GM23338 (cell line): ENCODE data around the gene OXCT1. TPM values are rescaled to one million over a fixed set of nuclear protein-coding genes. Genes with fewer than 3 reads are reported as not detected.

Source experiments
- ATAC-seq: fragments of 200-7000 bp; cut with Tn5 transposase; 3 replicates; pipeline ENCODE4 v1.9.1; 2020
- DNase-seq: peaks from one replicate; pipeline ENCODE4 v3.0.0-alpha.2; 2015; ENCODE audit warnings: low spot score
- H2AFZ ChIP-seq: fragments of 200-600 bp; sonication (generic); 2 replicates; pipeline ENCODE4 v1.8.0; 2016; ENCODE audit warnings: antibody characterized with exemption, mild to moderate bottlenecking, moderate library complexity
- H3F3A ChIP-seq: fragments of 200-600 bp; sonication (generic); replicated peaks from 2 replicates; pipeline ENCODE4 v1.8.0; 2017; ENCODE audit warnings: antibody characterized with exemption, mixed run types, low read depth
- H3K27ac ChIP-seq: fragments of 200-600 bp; sonication (generic); 2 replicates; pipeline ENCODE4 v1.6.1; 2016; ENCODE audit warnings: low read depth
- H3K27me3 ChIP-seq: fragments of 200-600 bp; sonication (generic); 2 replicates; pipeline ENCODE4 v1.8.0; 2016; ENCODE audit warnings: mild to moderate bottlenecking, mixed run types, moderate library complexity; ENCODE audit not compliant: insufficient read depth
- H3K36me3 ChIP-seq: fragments of 200-600 bp; sonication (generic); 2 replicates; pipeline ENCODE4 v1.8.0; 2016; ENCODE audit warnings: mild to moderate bottlenecking; ENCODE audit not compliant: insufficient read depth
- H3K4me1 ChIP-seq: fragments of 200-600 bp; sonication (generic); 2 replicates; pipeline ENCODE4 v1.8.0; 2016; ENCODE audit warnings: mild to moderate bottlenecking, moderate library complexity; ENCODE audit not compliant: insufficient read depth
- H3K4me2 ChIP-seq: fragments of 200-600 bp; sonication (generic); 2 replicates; pipeline ENCODE4 v1.7.1; 2017; ENCODE audit warnings: mixed run types
- H3K4me3 ChIP-seq: fragments of 200-600 bp; sonication (generic); 2 replicates; pipeline ENCODE4 v1.6.1; 2016; ENCODE audit warnings: mixed run types
- H3K79me2 ChIP-seq: fragments of 200-600 bp; sonication (generic); replicated peaks from 2 replicates; pipeline ENCODE4 v1.8.0; 2017; ENCODE audit warnings: mild to moderate bottlenecking; ENCODE audit not compliant: insufficient read depth
- H3K9me2 ChIP-seq: fragments of 200-600 bp; sonication (generic); 2 replicates; pipeline ENCODE4 v1.8.0; 2017; ENCODE audit not compliant: insufficient read depth
- H4K20me1 ChIP-seq: fragments of 200-600 bp; sonication (generic); replicated peaks from 2 replicates; pipeline ENCODE4 v1.8.0; 2017; ENCODE audit warnings: mild to moderate bottlenecking; ENCODE audit not compliant: insufficient read depth
- H3K27ac Mint-ChIP-seq: 2 replicates; pipeline ENCODE4 v1.8.0; 2020; ENCODE audit warnings: inconsistent platforms, mild to moderate bottlenecking, moderate library complexity, mixed read lengths
- H3K27me3 Mint-ChIP-seq: 3 replicates; pipeline ENCODE4 v1.8.0; 2022; ENCODE audit warnings: low read depth, mild to moderate bottlenecking, moderate library complexity, mixed read lengths, inconsistent platforms; ENCODE audit not compliant: insufficient read depth, poor library complexity
- H3K36me3 Mint-ChIP-seq: 3 replicates; pipeline ENCODE4 v1.8.0; 2021; ENCODE audit warnings: low read depth, mild to moderate bottlenecking, inconsistent platforms, moderate library complexity, mixed read lengths
- H3K4me1 Mint-ChIP-seq: 3 replicates; pipeline ENCODE4 v1.8.0; 2020; ENCODE audit warnings: mild to moderate bottlenecking, inconsistent platforms, mixed read lengths
- H3K4me3 Mint-ChIP-seq: 3 replicates; pipeline ENCODE4 v1.8.0; 2021; ENCODE audit warnings: moderate library complexity, mild to moderate bottlenecking, inconsistent platforms, mixed read lengths
- H3K9me3 Mint-ChIP-seq: 3 replicates; pipeline ENCODE4 v1.8.0; 2020; ENCODE audit warnings: moderate library complexity, mild to moderate bottlenecking, inconsistent platforms, mixed read lengths
- CREB1 ChIP-seq: fragments of 250-450 bp; sonication (Bioruptor Pico); IDR thresholded peaks from 2 replicates; pipeline ENCODE4 v1.5.0; 2020; ENCODE audit warnings: low read depth, mild to moderate bottlenecking, moderate library complexity
- CTCF ChIP-seq, 2 experiments: fragments of 200-600 bp in 1 of 2; sonication (generic) in 1 of 2; conservative IDR thresholded peaks; 2 replicates each; pipeline versions ENCODE4 v1.5.1 to v1.6.1; 2016 to 2017; ENCODE audit warnings: antibody characterized with exemption in 2 of 2, low read depth in 2 of 2, mild to moderate bottlenecking in 2 of 2, moderate library complexity in 1 of 2
- EZH2 ChIP-seq: fragments of 200-600 bp; sonication (generic); IDR thresholded peaks from one replicate; pipeline ENCODE4 v1.8.0; 2017; ENCODE audit warnings: antibody characterized with exemption, mild to moderate bottlenecking, low read depth; ENCODE audit not compliant: unreplicated experiment
- JUNB ChIP-seq: IDR thresholded peaks from one replicate; pipeline ENCODE4 v1.6.1; 2016; ENCODE audit warnings: antibody characterized with exemption; ENCODE audit not compliant: unreplicated experiment
- NANOG ChIP-seq: IDR thresholded peaks from 2 replicates; pipeline ENCODE4 v1.6.1; 2016; ENCODE audit warnings: antibody characterized with exemption, borderline replicate concordance
- POLR2AphosphoS5 ChIP-seq: IDR thresholded peaks from 2 replicates; pipeline ENCODE4 v1.6.1; 2016; ENCODE audit warnings: antibody characterized with exemption, low read depth
- REST ChIP-seq: IDR thresholded peaks from one replicate; pipeline ENCODE4 v1.6.1; 2018; ENCODE audit warnings: antibody characterized with exemption; ENCODE audit not compliant: unreplicated experiment
- ZNF114 ChIP-seq: fragments of 250-450 bp; sonication (Bioruptor Pico); IDR thresholded peaks from 2 replicates; pipeline ENCODE4 v1.5.0; 2020; ENCODE audit warnings: mild to moderate bottlenecking, moderate library complexity
- polyA plus RNA-seq: library from polyadenylated mRNA; unstranded; fragments of >200 nt; fragmentation: Nextera tagmentation; extraction: Ambion mirVana; gene quantifications from 2 replicates; pipeline ENCODE4 v1.2.1, GENCODE V29; 2016
- total RNA-seq: library from RNA; depleted of rRNA; stranded (reverse); fragments of >200 nt; shearing (Covaris generic); gene quantifications from 2 replicates; pipeline ENCODE4 v1.2.3, GENCODE V29; 2014
- TF ChIP-seq, protein P1 (sequence below): IDR thresholded peaks from 2 replicates; pipeline ENCODE4 v1.6.1; 2016; ENCODE audit warnings: antibody characterized with exemption

OXCT1 gene
- total and polyA plus RNA-seq, 2 experiments from 2014 or later, result 11.6 to 37.0 TPM

DNA sequence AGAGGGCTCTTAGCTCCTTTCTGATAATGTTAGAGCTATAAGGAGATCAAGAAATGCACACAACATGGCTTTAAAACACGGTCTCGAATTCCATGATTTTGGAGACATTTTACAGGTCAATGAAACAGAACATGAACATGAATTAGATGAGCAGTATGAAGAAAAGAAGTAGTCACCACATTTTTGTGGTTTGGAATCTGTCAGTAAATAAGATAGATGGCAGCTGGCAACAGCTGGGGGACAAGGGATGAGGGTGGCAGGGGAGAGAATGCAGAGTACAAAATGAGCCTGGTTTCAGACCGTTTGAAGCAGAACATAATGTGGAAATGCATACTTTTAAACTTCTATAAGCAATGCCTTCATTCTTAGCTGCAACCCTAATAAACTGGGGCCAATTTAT lies 107.1 kb downstream of the OXCT1 start:
- no peak overlapping the region for H3K4me3 Mint-ChIP-seq
- peaks cover 2% of the 10 kb centered on the region; the same call in 1 of the 3 replicates for H3K36me3 Mint-ChIP-seq
- no peaks in the 10 kb centered on the region for H3K36me3 ChIP-seq
- H3K4me3 ChIP-seq, result no peak overlapping the region
- no peaks in the 10 kb centered on the region for H3F3A ChIP-seq
- no peaks in the 10 kb centered on the region for H3K9me3 Mint-ChIP-seq
- no peak overlapping the region for H3K27ac ChIP-seq
- no peaks in the 10 kb centered on the region for H3K27me3 Mint-ChIP-seq
- H3K27ac Mint-ChIP-seq, result no peak overlapping the region
- no peak for DNase-seq
- TF ChIP-seq EZH2 (no peak), CREB1 (CRISPR knock-in tag) (no peak), REST (no peak), CTCF (conservative IDR thresholded peaks at IDR 0.05; ENCODE audit: low read depth in 2 of 2) (no peak), ZNF114 (CRISPR knock-in tag) (no peak), NANOG (no peak), JUNB (no peak), POLR2AphosphoS5 (no peak)
- TF ChIP-seq, protein P1, sequence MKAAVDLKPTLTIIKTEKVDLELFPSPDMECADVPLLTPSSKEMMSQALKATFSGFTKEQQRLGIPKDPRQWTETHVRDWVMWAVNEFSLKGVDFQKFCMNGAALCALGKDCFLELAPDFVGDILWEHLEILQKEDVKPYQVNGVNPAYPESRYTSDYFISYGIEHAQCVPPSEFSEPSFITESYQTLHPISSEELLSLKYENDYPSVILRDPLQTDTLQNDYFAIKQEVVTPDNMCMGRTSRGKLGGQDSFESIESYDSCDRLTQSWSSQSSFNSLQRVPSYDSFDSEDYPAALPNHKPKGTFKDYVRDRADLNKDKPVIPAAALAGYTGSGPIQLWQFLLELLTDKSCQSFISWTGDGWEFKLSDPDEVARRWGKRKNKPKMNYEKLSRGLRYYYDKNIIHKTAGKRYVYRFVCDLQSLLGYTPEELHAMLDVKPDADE, result no peak
- H3K27me3 ChIP-seq, result no peaks in the 10 kb centered on the region
- ATAC-seq, result no peak
- no peak overlapping the region for H2AFZ ChIP-seq
- H4K20me1 ChIP-seq, result no peaks in the 10 kb centered on the region
- no peaks in the 10 kb centered on the region for H3K4me1 ChIP-seq
- no peaks in the 10 kb centered on the region for H3K9me2 ChIP-seq
- H3K4me2 ChIP-seq, result no peak overlapping the region
- no peaks in the 10 kb centered on the region for H3K4me1 Mint-ChIP-seq
- H3K79me2 ChIP-seq, result no peaks in the 10 kb centered on the region

DNA sequence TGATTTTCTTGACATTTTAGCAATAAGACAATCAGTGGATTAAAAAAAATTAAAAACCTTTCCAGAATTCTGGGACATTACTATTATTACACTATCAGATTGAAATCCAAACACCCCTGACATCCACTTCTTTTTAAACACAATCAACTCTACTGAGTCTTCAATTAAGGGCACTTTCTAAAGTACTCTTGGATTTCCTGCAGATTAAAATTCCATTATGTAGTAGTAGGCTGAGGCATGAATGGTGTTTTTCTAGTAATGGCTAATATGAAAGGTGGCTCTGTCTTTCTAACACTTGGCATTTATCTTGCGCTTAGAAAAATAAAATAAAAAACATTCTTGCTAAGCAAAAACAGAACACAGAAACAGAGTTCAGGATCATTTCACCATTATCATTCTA lies 107.8 kb downstream of the OXCT1 start:
- no peak overlapping the region for H2AFZ ChIP-seq
- Mint-ChIP-seq H3K4me1 (no peaks in the 10 kb centered on the region), H3K27me3 (no peaks in the 10 kb centered on the region), H3K9me3 (no peaks in the 10 kb centered on the region), H3K4me3 (no peak overlapping the region), H3K27ac (no peak overlapping the region), H3K36me3 (peaks cover 2% of the 10 kb centered on the region; the same call in 1 of the 3 replicates)
- no peaks in the 10 kb centered on the region for H4K20me1 ChIP-seq
- no peak overlapping the region for H3K4me3 ChIP-seq
- TF ChIP-seq CREB1 (CRISPR knock-in tag), result no peak
- TF ChIP-seq NANOG, result no peak
- H3F3A ChIP-seq, result no peaks in the 10 kb centered on the region
- no peak for DNase-seq
- H3K9me2 ChIP-seq, result no peaks in the 10 kb centered on the region
- no peaks in the 10 kb centered on the region for H3K4me1 ChIP-seq
- H3K79me2 ChIP-seq, result no peaks in the 10 kb centered on the region
- ATAC-seq, result no peak
- no peak overlapping the region for H3K4me2 ChIP-seq
- H3K36me3 ChIP-seq, result no peaks in the 10 kb centered on the region
- H3K27ac ChIP-seq, result no peak overlapping the region
- H3K27me3 ChIP-seq, result no peaks in the 10 kb centered on the region
